H1 (cell line): Measurements from ENCODE around the gene DOP1A. TPM values are rescaled to one million over a fixed set of nuclear protein-coding genes. Genes with fewer than 3 reads are reported as not detected.

Experiments
- CTCF ChIA-PET: fragments of 300-600 bp; sonication (Branson Sonifier 250); formaldehyde crosslinking; loops from one replicate; lab custom pipeline; 2021; ENCODE audit not compliant: partially characterized antibody; lab: Charles Lee
- POLR2A ChIA-PET: fragments of 300-600 bp; sonication (Branson Sonifier 250); formaldehyde crosslinking; loops from one replicate; lab custom pipeline; 2021; ENCODE audit warnings: inconsistent platforms; ENCODE audit not compliant: partially characterized antibody; lab: Charles Lee
- DNase-seq, 2 experiments: peaks; one replicate each; pipeline versions ENCODE4 v3.0.0 to v3.0.0-alpha.2; 2010 to 2022; ENCODE audit warnings: low spot score in 2 of 2, low read depth in 1 of 2, mixed read lengths in 1 of 2
- FAIRE-seq: peaks from 2 replicates; lab custom pipeline; 2011; peaks lifted over from hg19 to GRCh38; lab: Jason Lieb, UNC
- H2AFZ ChIP-seq: 2 replicates; pipeline ENCODE4 v1.8.1; 2012; ENCODE audit warnings: low read length, inconsistent platforms
- H2AK5ac ChIP-seq: 2 replicates; pipeline ENCODE4 v1.6.1; 2013; ENCODE audit warnings: low read depth, low read length
- H2BK120ac ChIP-seq: replicated peaks from 2 replicates; pipeline ENCODE3; 2013; ENCODE audit warnings: low read depth, low read length, inconsistent platforms
- H2BK12ac ChIP-seq: 2 replicates; pipeline ENCODE4 v1.6.1; 2013; ENCODE audit warnings: low read depth, low read length
- H2BK15ac ChIP-seq: 2 replicates; pipeline ENCODE4 v1.6.1; 2013; ENCODE audit warnings: low read length
- H2BK20ac ChIP-seq: 2 replicates; pipeline ENCODE4 v1.6.1; 2013; ENCODE audit warnings: low read length
- H2BK5ac ChIP-seq: 2 replicates; pipeline ENCODE4 v1.6.1; 2013; ENCODE audit warnings: low read depth, low read length
- H3K14ac ChIP-seq: 2 replicates; pipeline ENCODE4 v1.6.1; 2013; ENCODE audit warnings: inconsistent platforms; ENCODE audit not compliant: insufficient read length
- H3K18ac ChIP-seq: 2 replicates; pipeline ENCODE4 v1.6.1; 2013; ENCODE audit warnings: low read length; ENCODE audit errors: extremely low read depth
- H3K23ac ChIP-seq: 2 replicates; pipeline ENCODE4 v1.6.1; 2013; ENCODE audit warnings: inconsistent platforms; ENCODE audit not compliant: insufficient read length
- H3K23me2 ChIP-seq: 2 replicates; pipeline ENCODE4 v1.6.1; 2013; ENCODE audit warnings: low read depth, low read length
- H3K27ac ChIP-seq: 2 replicates; pipeline ENCODE4 v1.6.1; 2011; ENCODE audit warnings: low read depth, low read length, inconsistent platforms
- H3K27me3 ChIP-seq, 4 experiments: replicated peaks in 1 of 4; 1 replicate in 1 of 4; 2 replicates in 3 of 4; pipeline versions ENCODE4 v1.6.1 to v1.8.1; 2011 to 2013; ENCODE audit warnings: low read length in 3 of 4, mild to moderate bottlenecking in 3 of 4, inconsistent platforms in 2 of 4, mixed read lengths in 2 of 4, moderate library complexity in 1 of 4; ENCODE audit not compliant: control insufficient read depth in 3 of 4, insufficient read depth in 3 of 4; ENCODE audit errors: extremely low read depth in 1 of 4
- H3K36me3 ChIP-seq, 4 experiments: 2 replicates each; pipeline versions ENCODE4 v1.6.1 to v1.8.1; 2011 to 2013; ENCODE audit warnings: mild to moderate bottlenecking in 4 of 4, low read length in 3 of 4, moderate library complexity in 2 of 4, control low read depth in 1 of 4, inconsistent platforms in 1 of 4; ENCODE audit not compliant: insufficient read depth in 4 of 4, control insufficient read depth in 2 of 4
- H3K4ac ChIP-seq: replicated peaks from 2 replicates; pipeline ENCODE3; 2013; ENCODE audit warnings: low read length, low read depth, mixed read lengths, inconsistent platforms; ENCODE audit not compliant: insufficient read length
- H3K4me1 ChIP-seq, 4 experiments: replicated peaks in 1 of 4; 1 replicate in 1 of 4; 2 replicates in 3 of 4; pipeline versions ENCODE4 v1.6.1 to v1.8.1; 2011 to 2013; ENCODE audit warnings: low read length in 3 of 4, inconsistent platforms in 2 of 4, mixed read lengths in 1 of 4; ENCODE audit not compliant: insufficient read depth in 4 of 4, control insufficient read depth in 3 of 4
- H3K4me2 ChIP-seq, 2 experiments: 2 replicates each; pipeline versions ENCODE4 v1.6.1 to v1.8.1; 2011 to 2013; ENCODE audit warnings: low read depth in 2 of 2, low read length in 2 of 2, control low read depth in 1 of 2, inconsistent platforms in 1 of 2, mild to moderate bottlenecking in 1 of 2; ENCODE audit not compliant: insufficient read depth in 1 of 2
- H3K4me3 ChIP-seq, 4 experiments: fragments of 200-600, 300-600 bp in 1 of 4; sonication (generic), shearing (Covaris generic), sonication (Bioruptor Twin) in 1 of 4; 2 replicates each; pipeline versions ENCODE4 v1.5.1 to v1.8.1; 2011 to 2016; ENCODE audit warnings: low read length in 4 of 4, low read depth in 3 of 4, control low read depth in 2 of 4, inconsistent platforms in 2 of 4, mild to moderate bottlenecking in 2 of 4, mixed read lengths in 1 of 4, moderate library complexity in 1 of 4; ENCODE audit not compliant: insufficient read depth in 2 of 4; ENCODE audit errors: extremely low read depth in 1 of 4
- H3K56ac ChIP-seq: replicated peaks from 2 replicates; pipeline ENCODE3; 2013; ENCODE audit warnings: low read depth, mild to moderate bottlenecking, mixed read lengths, low read length, inconsistent platforms; ENCODE audit not compliant: insufficient read length
- H3K79me1 ChIP-seq: 2 replicates; pipeline ENCODE4 v1.6.1; 2013; ENCODE audit warnings: low read depth, low read length, control low read depth
- H3K79me2 ChIP-seq, 2 experiments: 2 replicates each; pipeline versions ENCODE4 v1.6.1 to v1.8.1; 2012 to 2013; ENCODE audit warnings: low read length in 2 of 2, mild to moderate bottlenecking in 2 of 2, inconsistent platforms in 1 of 2; ENCODE audit not compliant: insufficient read depth in 2 of 2, control insufficient read depth in 1 of 2
- H3K9ac ChIP-seq, 4 experiments: replicated peaks in 1 of 4; 1 replicate in 1 of 4; 2 replicates in 3 of 4; pipeline versions ENCODE4 v1.6.1 to v1.8.1; 2011 to 2013; ENCODE audit warnings: low read depth in 3 of 4, low read length in 3 of 4, control low read depth in 2 of 4, mild to moderate bottlenecking in 2 of 4, moderate library complexity in 2 of 4, inconsistent platforms in 1 of 4; ENCODE audit errors: extremely low read depth in 1 of 4
- H3K9me3 ChIP-seq, 2 experiments: 2 replicates each; pipeline versions ENCODE4 v1.6.1 to v1.8.1; 2012 to 2013; ENCODE audit warnings: mild to moderate bottlenecking in 2 of 2, moderate library complexity in 2 of 2, control low read depth in 1 of 2, inconsistent platforms in 1 of 2, low read depth in 1 of 2, low read length in 1 of 2, mixed read lengths in 1 of 2; ENCODE audit not compliant: insufficient read depth in 2 of 2
- H4K20me1 ChIP-seq, 2 experiments: replicated peaks in 1 of 2; 2 replicates each; pipeline versions ENCODE3 to v1.8.1; 2011 to 2013; ENCODE audit warnings: inconsistent platforms in 2 of 2, low read length in 2 of 2, mild to moderate bottlenecking in 1 of 2; ENCODE audit not compliant: insufficient read depth in 2 of 2, control insufficient read depth in 1 of 2
- H4K5ac ChIP-seq: 2 replicates; pipeline ENCODE4 v1.6.1; 2013; ENCODE audit warnings: low read length, low read depth, mixed read lengths, inconsistent platforms; ENCODE audit not compliant: insufficient read length
- H4K8ac ChIP-seq: 2 replicates; pipeline ENCODE4 v1.8.0; 2013; ENCODE audit warnings: mild to moderate bottlenecking, moderate library complexity, low read length, inconsistent platforms; ENCODE audit not compliant: insufficient read depth; ENCODE audit errors: extremely low read depth
- H4K91ac ChIP-seq: replicated peaks from 2 replicates; pipeline ENCODE3; 2013; ENCODE audit warnings: low read length, mixed read lengths, inconsistent platforms; ENCODE audit not compliant: insufficient read length
- BACH1 ChIP-seq: IDR thresholded peaks from 2 replicates; pipeline ENCODE4 v1.6.1; 2012; ENCODE audit warnings: low read length, improper control_type of control experiment
- BRCA1 ChIP-seq: IDR thresholded peaks from 2 replicates; pipeline ENCODE4 v1.6.1; 2012; ENCODE audit warnings: low read depth, low read length, improper control_type of control experiment
- CHD2 ChIP-seq: IDR thresholded peaks from 2 replicates; pipeline ENCODE4 v1.6.1; 2012; ENCODE audit warnings: low read length, improper control_type of control experiment
- CREB1 ChIP-seq: IDR thresholded peaks from 2 replicates; pipeline ENCODE4 v1.6.1; 2012; ENCODE audit warnings: inconsistent platforms
- FOSL1 ChIP-seq: IDR thresholded peaks from 2 replicates; pipeline ENCODE4 v1.6.1; 2011; ENCODE audit warnings: mild to moderate bottlenecking, low read depth, low read length, moderate library complexity; ENCODE audit not compliant: insufficient read depth
- GTF2F1 ChIP-seq: IDR thresholded peaks from 2 replicates; pipeline ENCODE4 v1.6.1; 2012; ENCODE audit warnings: low read depth, low read length, improper control_type of control experiment, borderline replicate concordance
- HDAC2 ChIP-seq, 2 experiments: fragments of 300-600 bp in 1 of 2; sonication (generic) in 1 of 2; IDR thresholded peaks; 2 replicates each; pipeline ENCODE4 v1.6.1; 2011 to 2012; ENCODE audit warnings: low read depth in 2 of 2, low read length in 2 of 2, mild to moderate bottlenecking in 2 of 2, moderate library complexity in 2 of 2, borderline replicate concordance in 1 of 2, inconsistent platforms in 1 of 2
- JUN ChIP-seq: IDR thresholded peaks from 2 replicates; pipeline ENCODE4 v1.6.1; 2011; ENCODE audit warnings: low read depth, mild to moderate bottlenecking, improper control_type of control experiment, low read length
- KDM5A ChIP-seq: fragments of 200-600 bp; IDR thresholded peaks from 2 replicates; pipeline ENCODE4 v1.7.1; 2012; ENCODE audit warnings: mild to moderate bottlenecking, low read length, inconsistent platforms, mixed read lengths
- NANOG ChIP-seq: IDR thresholded peaks from 2 replicates; pipeline ENCODE4 v1.6.1; 2011; ENCODE audit warnings: low read length, low read depth, mild to moderate bottlenecking, inconsistent platforms; ENCODE audit not compliant: insufficient read depth, poor library complexity, severe bottlenecking
- PHF8 ChIP-seq: fragments of 200-600 bp; sonication (generic); conservative IDR thresholded peaks from 2 replicates; pipeline ENCODE4 v1.7.1; 2012; ENCODE audit warnings: low read depth, mild to moderate bottlenecking, inconsistent platforms, low read length, moderate library complexity
- SAP30 ChIP-seq: fragments of 300-600 bp; sonication (generic); IDR thresholded peaks from 2 replicates; pipeline ENCODE4 v1.7.1; 2012; ENCODE audit warnings: low read length, moderate library complexity, mild to moderate bottlenecking, inconsistent platforms; ENCODE audit not compliant: insufficient read depth, insufficient replicate concordance
- TAF7 ChIP-seq: optimal IDR thresholded peaks from 2 replicates; pipeline ENCODE3; 2011; ENCODE audit warnings: low read depth, mild to moderate bottlenecking, inconsistent platforms, low read length, moderate library complexity, borderline replicate concordance
- ZNF274 ChIP-seq: IDR thresholded peaks from 2 replicates; pipeline ENCODE4 v1.7.0; 2012; ENCODE audit warnings: low read length, borderline replicate concordance; ENCODE audit errors: extremely low read depth
- WGBS, 2 experiments: shearing (Covaris generic) in 1 of 2; methylation state at CpG; one replicate each; pipeline versions ENCODE4 v1.1.6 to v1.1.7; 2013 to 2015; ENCODE audit warnings: low lambda C conversion rate in 2 of 2, mixed read lengths in 2 of 2, inconsistent platforms in 1 of 2, low coverage in 1 of 2, missing lambda C conversion rate in 1 of 2; ENCODE audit not compliant: insufficient replicate concordance in 2 of 2, insufficient coverage in 1 of 2, insufficient read length in 1 of 2; ENCODE audit errors: extremely low coverage in 1 of 2, missing lambda C conversion rate in 1 of 2; 5-methylcytosine and 5-hydroxymethylcytosine counted together
- polyA plus RNA-seq, 7 experiments: library from polyadenylated mRNA; depleted of rRNA in 3 of 7; stranded (reverse) in 5 of 7; unstranded in 2 of 7; fragments of >200 nt in 5 of 7; fragments of 200-250 nt in 2 of 7; gene quantifications; 1 replicate in 5 of 7; 2 replicates in 1 of 7; 4 replicates in 1 of 7; pipeline versions ENCODE4 v1.2.1 to v1.2.3, GENCODE V29; 2011 to 2013; ENCODE audit warnings: missing spikeins in 2 of 7, mixed read lengths in 2 of 7
- total RNA-seq: library from RNA; stranded (reverse); fragmentation: NEBNext Ultra II Directional; extraction: Animal tissue kit (Norgen Biotek cat#: 25700); gene quantifications from 2 replicates; pipeline ENCODE4 v1.2.1, GENCODE V29; 2021

Gene DOP1A
- total and polyA plus RNA-seq, 2 of the 8 experiments (the other 6 are each of a cell fraction or from before 2014, with no cell fraction given): 7.5 to 14.7 TPM

- FAIRE-seq (no peak), DNase-seq (no peak)
- CTCF ChIA-PET: interaction anchor here (0.8 kb wide), 1 partner anchor 30 kb away, joined by 3 read pairs; no protein-coding TSS in a partner anchor
- H4K91ac ChIP-seq: no peak overlapping the region
- H3K4me2 ChIP-seq: no peak overlapping the region
- peaks cover 0 to 15% (median 4%) of the 10 kb centered on the region in 4 experiments; a peak in 2 of 7 replicates for H3K4me1 ChIP-seq
- no peak overlapping the region for H3K56ac ChIP-seq
- no peak overlapping the region for H3K14ac ChIP-seq
- H4K20me1 ChIP-seq: no peaks in the 10 kb centered on the region
- H2BK5ac ChIP-seq: no peak overlapping the region
- H3K23me2 ChIP-seq: no peaks in the 10 kb centered on the region
- no peak overlapping the region for H4K8ac ChIP-seq
- H2AFZ ChIP-seq: no peak overlapping the region
- 93% methylated on average over 1 of the region's 1 CpG; no CpG with 5 or more reads in 1 of the 2 experiments for WGBS, 2 experiments
- H3K4ac ChIP-seq: no peak overlapping the region
- no peak overlapping the region for H2BK20ac ChIP-seq
- no peak overlapping the region for H3K27ac ChIP-seq
- H3K4me3 ChIP-seq: no peak overlapping the region
- POLR2A ChIA-PET: no interaction called here
- H3K79me1 ChIP-seq: no peaks in the 10 kb centered on the region
- no peak overlapping the region for H4K5ac ChIP-seq
- no peak overlapping the region for H2BK120ac ChIP-seq
- H3K9me3 ChIP-seq: no peaks in the 10 kb centered on the region
- no peak overlapping the region for H3K18ac ChIP-seq
- H2BK12ac ChIP-seq: no peak overlapping the region
- no peaks in the 10 kb centered on the region for H3K27me3 ChIP-seq
- peaks cover 0 to 61% of the 10 kb centered on the region in 2 experiments; a peak in 3 of 4 replicates for H3K79me2 ChIP-seq
- H2BK15ac ChIP-seq: no peak overlapping the region
- no peak overlapping the region for H3K9ac ChIP-seq
- no peak overlapping the region for H3K23ac ChIP-seq
- H3K36me3 ChIP-seq: no peaks in the 10 kb centered on the region
- H2AK5ac ChIP-seq: no peak overlapping the region
- TF ChIP-seq KDM5A (no peak), JUN (no peak), GTF2F1 (no peak), HDAC2 (IDR thresholded peaks at IDR 0.05; ENCODE audit: borderline replicate concordance in 1 of 2, low read depth in 2 of 2, low read length in 2 of 2) (no peak), SAP30 (no peak), CHD2 (no peak), PHF8 (no peak), NANOG (no peak), BACH1 (no peak), FOSL1 (no peak), ZNF274 (no peak), CREB1 (no peak), BRCA1 (no peak), TAF7 (no peak)
These were observed 4.2 kb downstream of the DOP1A start for GRCh38 chr6:83071707-83072106.
